Loucy (cell line): ENCODE data around the gene IDH1.
A peak's percentile ranks its signal among the peaks of the same experiment; 100 is the strongest.

Experiments used
- H2AFZ ChIP-seq: fragments of 200-600 bp; sonication (generic); 2 replicates; pipeline ENCODE4 v1.6.0; 2016; ENCODE audit warnings: antibody characterized with exemption, mild to moderate bottlenecking, low read length, moderate library complexity
- H3F3A ChIP-seq: fragments of 200-600 bp; 2 replicates; pipeline ENCODE4 v1.6.0; 2016; ENCODE audit warnings: antibody characterized with exemption, low read depth, mild to moderate bottlenecking
- H3K27me3 ChIP-seq: fragments of 200-600 bp; sonication (generic); 2 replicates; pipeline ENCODE4 v1.6.1; 2014; ENCODE audit warnings: low read length, mild to moderate bottlenecking; ENCODE audit not compliant: insufficient read depth, poor library complexity, severe bottlenecking
- H3K36me3 ChIP-seq: fragments of 200-600 bp; sonication (generic); 2 replicates; pipeline ENCODE4 v1.6.1; 2016; ENCODE audit warnings: low read length; ENCODE audit not compliant: insufficient read depth
- H3K4me1 ChIP-seq: fragments of 200-600 bp; sonication (generic); 2 replicates; pipeline ENCODE4 v1.5.1; 2014; ENCODE audit warnings: low read length, mild to moderate bottlenecking; ENCODE audit not compliant: insufficient read depth, poor library complexity, severe bottlenecking
- H3K4me2 ChIP-seq: fragments of 200-600 bp; sonication (generic); 2 replicates; pipeline ENCODE4 v1.6.0; 2014; ENCODE audit warnings: antibody characterized with exemption, low read length, low read depth, mild to moderate bottlenecking; ENCODE audit not compliant: poor library complexity, severe bottlenecking
- H3K4me3 ChIP-seq: fragments of 200-600 bp; sonication (generic); 2 replicates; pipeline ENCODE4 v1.5.1; 2014; ENCODE audit warnings: low read length, mild to moderate bottlenecking, mixed read lengths; ENCODE audit not compliant: poor library complexity, severe bottlenecking
- H3K79me2 ChIP-seq: fragments of 200-600 bp; sonication (generic); 2 replicates; pipeline ENCODE4 v1.6.1; 2014; ENCODE audit warnings: low read length; ENCODE audit not compliant: insufficient read depth
- H3K9ac ChIP-seq: fragments of 200-600 bp; sonication (generic); 2 replicates; pipeline ENCODE4 v1.6.0; 2014; ENCODE audit warnings: mild to moderate bottlenecking, low read depth, low read length, moderate library complexity; ENCODE audit not compliant: poor library complexity, severe bottlenecking
- H3K9me2 ChIP-seq: fragments of 200-600 bp; sonication (generic); replicated peaks from 2 replicates; pipeline ENCODE4 v1.6.1; 2016; ENCODE audit warnings: low read depth, low read length, mixed read lengths
- H3K9me3 ChIP-seq: fragments of 200-600 bp; sonication (generic); 2 replicates; pipeline ENCODE4 v1.6.1; 2014; ENCODE audit warnings: mild to moderate bottlenecking, antibody characterized with exemption, low read length, low read depth; ENCODE audit not compliant: insufficient read depth
- H4K20me1 ChIP-seq: fragments of 200-600 bp; sonication (generic); 2 replicates; pipeline ENCODE4 v1.6.0; 2014; ENCODE audit warnings: antibody characterized with exemption, low read length, mild to moderate bottlenecking; ENCODE audit not compliant: insufficient read depth, poor library complexity, severe bottlenecking
- CTCF ChIP-seq: fragments of 200-600 bp; sonication (generic); conservative IDR thresholded peaks from 2 replicates; pipeline ENCODE4 v1.5.1; 2014; ENCODE audit warnings: mild to moderate bottlenecking, antibody characterized with exemption, low read length
- EZH2phosphoT487 ChIP-seq: fragments of 200-600 bp; IDR thresholded peaks from 2 replicates; pipeline ENCODE4 v1.6.1; 2018; ENCODE audit warnings: antibody characterized with exemption, mild to moderate bottlenecking, moderate library complexity, borderline replicate concordance

IDH1 gene

GRCh38 chr2:208255557-208256106 lies 761 bp upstream of the IDH1 start:
- Histone ChIP-seq H4K20me1 (peaks cover 36% of the 10 kb centered on the region), H3K9ac (peak overlapping the region; percentile 92), H3K79me2 (peaks cover 46% of the 10 kb centered on the region), H3K4me1 (peaks cover 43% of the 10 kb centered on the region), H2AFZ (peak overlapping the region; percentile 93; the same call in 1 of the 2 replicates), H3K9me2 (no peaks in the 10 kb centered on the region), H3K27me3 (no peaks in the 10 kb centered on the region), H3K9me3 (no peaks in the 10 kb centered on the region), H3K4me3 (peak overlapping the region; percentile 94), H3F3A (no peaks in the 10 kb centered on the region), H3K4me2 (peak overlapping the region; percentile 70), H3K36me3 (peaks cover 17% of the 10 kb centered on the region)
- TF ChIP-seq CTCF (no peak; the same call in 1 of the 2 replicates), EZH2phosphoT487 (no peak)

GRCh38 chr2:208254118-208254870 lies 577 bp downstream of the IDH1 start:
- H3K36me3 ChIP-seq, result peaks cover 28% of the 10 kb centered on the region
- no peaks in the 10 kb centered on the region for H3K9me2 ChIP-seq
- H3F3A ChIP-seq, result no peaks in the 10 kb centered on the region
- peaks cover 60% of the 10 kb centered on the region for H3K79me2 ChIP-seq
- TF ChIP-seq CTCF (peak; percentile 75), EZH2phosphoT487 (no peak)
- H3K4me1 ChIP-seq, result peaks cover 54% of the 10 kb centered on the region
- H3K9ac ChIP-seq, result peak overlapping the region; percentile 92
- H4K20me1 ChIP-seq, result peaks cover 47% of the 10 kb centered on the region
- H3K9me3 ChIP-seq, result no peaks in the 10 kb centered on the region
- H3K4me3 ChIP-seq, result peak overlapping the region; percentile 94
- H3K4me2 ChIP-seq, result peak overlapping the region; percentile 94
- H3K27me3 ChIP-seq, result no peaks in the 10 kb centered on the region
- H2AFZ ChIP-seq, result peak overlapping the region; percentile 93

GRCh38 chr2:208253600-208254117 lies 1.2 kb downstream of the IDH1 start:
- H3K9me3 ChIP-seq, result no peaks in the 10 kb centered on the region
- H3F3A ChIP-seq, result no peaks in the 10 kb centered on the region
- peak overlapping the region; percentile 92 for H3K9ac ChIP-seq
- peaks cover 30% of the 10 kb centered on the region for H3K36me3 ChIP-seq
- peaks cover 50% of the 10 kb centered on the region for H4K20me1 ChIP-seq
- peaks cover 66% of the 10 kb centered on the region for H3K79me2 ChIP-seq
- H2AFZ ChIP-seq, result no peak overlapping the region
- no peaks in the 10 kb centered on the region for H3K9me2 ChIP-seq
- TF ChIP-seq CTCF, result no peak
- TF ChIP-seq EZH2phosphoT487, result no peak
- H3K4me1 ChIP-seq, result peaks cover 60% of the 10 kb centered on the region
- H3K4me2 ChIP-seq, result peak overlapping the region; percentile 94
- H3K27me3 ChIP-seq, result no peaks in the 10 kb centered on the region
- peak overlapping the region; percentile 94 for H3K4me3 ChIP-seq
